EH (cell line): ENCODE measurements around the gene FOXO6.
A peak's percentile ranks its signal among the peaks of the same experiment; 100 is the strongest.
"Not testable (repeated sequence)": the region's sequence is repeated elsewhere in the genome, so short reads cannot be mapped to it uniquely, and the experiment has no call there.

Source experiments
- DNase-seq: peaks from one replicate; pipeline ENCODE4 v3.0.0-alpha.2; 2015; ENCODE audit warnings: low read depth

The FOXO6 gene

GRCh38 chr1:41329662-41330587 is 31.3 kb upstream of the FOXO6 start:
- DNase-seq = no peak

GRCh38 chr1:41330588-41331545 is 30.4 kb upstream of the FOXO6 start:
- no peak for DNase-seq

GRCh38 chr1:41331546-41331917 is 29.7 kb upstream of the FOXO6 start:
- no peak for DNase-seq

- not testable (repeated sequence) for DNase-seq
These were observed 29.1 kb upstream of the FOXO6 start for GRCh38 chr1:41332161-41332560.

- peak; percentile 69 for DNase-seq
These were observed 28.0 kb upstream of the FOXO6 start for GRCh38 chr1:41333146-41333784.

GRCh38 chr1:41338820-41339219 is 22.4 kb upstream of the FOXO6 start:
- DNase-seq = no peak

- no peak for DNase-seq
These were observed 20.4 kb upstream of the FOXO6 start for GRCh38 chr1:41340655-41341364.

- no peak for DNase-seq
These were observed 19.9 kb upstream of the FOXO6 start for GRCh38 chr1:41341365-41341683.

GRCh38 chr1:41341772-41342562 is 19.3 kb upstream of the FOXO6 start:
- no peak for DNase-seq

- DNase-seq = no peak
These were observed 18.4 kb upstream of the FOXO6 start for GRCh38 chr1:41342774-41343355.

GRCh38 chr1:41343790-41344699 is 17.2 kb upstream of the FOXO6 start:
- no peak for DNase-seq

- no peak for DNase-seq
These were observed 16.5 kb upstream of the FOXO6 start for GRCh38 chr1:41344708-41345159.

- no peak for DNase-seq
These were observed 15.7 kb upstream of the FOXO6 start for GRCh38 chr1:41345434-41346075.

GRCh38 chr1:41347276-41347675 is 14.0 kb upstream of the FOXO6 start:
- DNase-seq = peak; percentile 23

- no peak for DNase-seq
These were observed 12.8 kb upstream of the FOXO6 start for GRCh38 chr1:41348394-41348793.

GRCh38 chr1:41349361-41350054 is 11.7 kb upstream of the FOXO6 start:
- DNase-seq = no peak

GRCh38 chr1:41350055-41350378 is 11.2 kb upstream of the FOXO6 start:
- DNase-seq = no peak
